Measurements from ENCODE around the gene KLHL24. TPM values are rescaled to one million over a fixed set of nuclear protein-coding genes. Genes with fewer than 3 reads are reported as not detected.
A peak's percentile ranks its signal among the peaks of the same experiment; 100 is the strongest.
"Not testable (repeated sequence)": the region's sequence is repeated elsewhere in the genome, so short reads cannot be mapped to it uniquely, and the experiment has no call there.

KLHL24 gene
- 10 to 100 TPM; 38.5 to 56.8 (median 51.6) TPM for polyA plus RNA-seq (ENCODE audit: insufficient read length in 4 of 4)

GRCh38 chr3:183635431-183636220, at the start of gene KLHL24:
Gene KLHL24 (plus strand): TSS chr3:183635623. CDS start chr3:183650357, 14,734 bp downstream.
- peak; percentile 89 to 91 (median 90) for DNase-seq (ENCODE audit: low read depth in 4 of 4, low spot score in 3 of 4)

- DNase-seq (ENCODE audit: low read depth in 4 of 4, low spot score in 3 of 4): no peak
These were observed 48.9 kb upstream of the KLHL24 start for GRCh38 chr3:183586477-183586876.

DNA sequence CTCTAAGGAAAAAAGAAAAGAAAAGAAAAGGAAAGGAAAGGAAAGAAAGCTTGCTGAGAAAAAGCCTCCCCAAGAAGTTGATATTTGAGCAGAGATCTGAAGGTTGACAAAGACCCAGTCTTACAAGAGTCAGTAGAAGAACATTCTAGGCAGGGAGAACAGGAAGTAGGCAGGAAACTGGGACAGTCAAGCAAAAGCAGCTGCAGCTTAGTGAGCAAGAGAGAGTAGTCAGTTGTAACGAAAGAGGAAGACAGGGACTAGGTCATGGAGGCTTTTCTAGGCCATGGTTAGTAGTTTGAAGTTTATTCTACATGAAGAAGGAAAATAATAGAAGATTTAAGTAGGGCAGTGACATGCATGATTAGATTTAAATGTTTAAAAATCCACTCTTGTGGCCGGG, 48.1 kb upstream of the KLHL24 start:
- no peak for DNase-seq (ENCODE audit: low read depth in 4 of 4, low spot score in 3 of 4)

DNA sequence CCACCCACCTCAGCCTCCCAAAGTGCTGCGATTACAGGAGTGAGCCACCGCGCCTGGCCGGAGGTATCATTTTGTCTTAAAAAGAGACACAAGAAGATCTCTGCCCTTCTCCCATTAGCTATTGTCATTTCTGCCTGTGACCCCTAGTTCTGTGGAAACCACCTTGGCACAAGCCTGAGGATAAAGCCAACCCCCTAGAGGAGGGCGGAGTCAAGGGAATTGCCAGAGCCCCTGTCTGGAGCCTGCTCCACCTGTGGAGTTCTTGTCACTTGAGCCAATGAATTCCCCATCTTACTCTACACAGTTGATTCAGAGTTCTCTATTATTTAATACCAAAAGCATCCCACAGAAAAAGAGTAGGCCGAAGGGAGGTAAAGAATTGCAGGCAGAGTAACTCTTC, 45.0 kb upstream of the KLHL24 start:
- DNase-seq (ENCODE audit: low read depth in 4 of 4, low spot score in 3 of 4): no peak

GRCh38 chr3:183591881-183592521, 43.4 kb upstream of the KLHL24 start:
- DNase-seq (ENCODE audit: low read depth in 4 of 4, low spot score in 3 of 4): no peak

- no peak for DNase-seq (ENCODE audit: low read depth in 4 of 4, low spot score in 3 of 4)
These were observed 42.6 kb upstream of the KLHL24 start for GRCh38 chr3:183592821-183593220.

DNA sequence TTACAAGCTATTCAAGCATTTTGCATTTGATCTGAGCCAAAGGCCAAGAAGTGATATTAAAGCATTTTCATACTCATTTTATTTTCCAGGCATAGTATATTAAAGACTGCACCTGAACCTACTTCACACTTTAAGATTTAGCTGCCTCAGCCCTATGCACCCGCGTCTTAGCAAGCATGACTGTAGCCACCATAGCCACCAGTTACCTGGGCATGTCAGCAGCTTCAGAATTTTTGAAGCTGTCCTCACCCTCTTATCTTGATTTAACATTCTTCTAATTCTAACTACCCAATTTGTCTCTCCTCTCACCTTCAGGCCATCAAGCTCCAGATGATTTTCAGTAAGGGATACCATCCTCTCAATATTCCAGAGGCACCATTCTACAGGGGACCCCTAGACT, 40.8 kb upstream of the KLHL24 start:
- no peak for DNase-seq (ENCODE audit: low read depth in 4 of 4, low spot score in 3 of 4)

DNA sequence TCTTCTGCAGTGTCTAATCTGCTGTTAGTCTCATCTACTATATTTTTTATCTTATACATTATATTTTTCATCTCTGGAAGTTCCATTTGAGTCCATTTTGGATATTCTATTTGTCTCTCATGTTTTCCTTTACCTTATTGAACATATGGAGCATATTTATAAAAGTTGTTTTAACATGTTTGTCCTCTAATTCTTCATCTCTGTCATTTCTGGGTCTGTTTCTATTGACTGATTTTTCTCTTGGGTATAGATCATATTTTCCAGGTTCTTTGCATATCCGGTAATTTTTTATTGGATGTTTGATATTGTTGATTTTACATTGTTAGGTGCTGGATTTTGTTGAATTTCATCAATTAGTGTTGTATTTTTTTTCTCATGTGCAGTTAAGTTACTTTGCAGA, 37.5 kb upstream of the KLHL24 start:
- no peak for DNase-seq (ENCODE audit: low read depth in 4 of 4, low spot score in 3 of 4)

GRCh38 chr3:183611326-183611725, 24.1 kb upstream of the KLHL24 start:
- not testable (repeated sequence) for DNase-seq (ENCODE audit: low read depth in 4 of 4, low spot score in 3 of 4)

DNA sequence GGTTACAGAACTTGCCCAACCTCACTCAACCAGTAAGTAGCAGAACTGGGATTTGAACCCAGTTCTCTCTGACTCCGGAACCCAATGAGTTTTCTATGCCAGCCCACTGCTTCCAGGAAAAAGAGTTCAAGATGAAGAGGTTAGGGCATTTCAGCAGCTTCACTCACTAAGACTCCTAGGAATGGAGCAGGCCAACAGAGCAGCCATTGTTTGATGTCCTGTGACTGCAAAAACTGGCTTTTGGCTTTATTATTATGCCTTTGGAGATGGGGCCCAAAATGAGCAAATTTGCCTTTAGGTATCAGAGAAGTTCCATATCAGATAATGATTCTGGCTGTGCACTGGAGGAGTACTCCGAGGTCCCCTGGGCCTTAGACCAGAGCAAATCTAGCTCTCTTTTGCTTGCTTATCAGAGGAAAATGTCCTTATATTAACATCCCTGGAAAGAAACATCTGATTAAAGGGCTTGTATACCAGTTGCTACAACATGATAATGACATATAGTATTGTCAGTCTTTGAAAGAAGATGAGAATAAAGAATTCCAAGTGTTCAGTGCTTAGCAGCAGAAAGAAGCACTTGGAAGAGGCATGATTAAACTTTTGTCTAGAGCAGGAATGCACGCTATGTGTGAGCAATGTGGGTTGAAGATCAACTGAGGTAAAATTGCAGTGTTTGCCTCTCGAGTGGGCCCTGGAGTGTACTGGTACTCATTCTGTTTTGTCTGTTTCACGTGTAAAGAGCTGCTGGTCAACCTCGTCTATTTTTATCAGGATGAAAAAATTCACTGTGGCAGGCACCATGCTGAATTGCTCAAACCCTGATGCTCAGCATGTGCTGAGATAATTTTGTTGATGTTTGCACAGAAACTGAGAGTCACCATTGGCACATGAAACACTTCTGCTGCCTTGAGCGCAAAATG, 21.8 kb upstream of the KLHL24 start:
- no peak for DNase-seq (ENCODE audit: low read depth in 4 of 4, low spot score in 3 of 4)

DNA sequence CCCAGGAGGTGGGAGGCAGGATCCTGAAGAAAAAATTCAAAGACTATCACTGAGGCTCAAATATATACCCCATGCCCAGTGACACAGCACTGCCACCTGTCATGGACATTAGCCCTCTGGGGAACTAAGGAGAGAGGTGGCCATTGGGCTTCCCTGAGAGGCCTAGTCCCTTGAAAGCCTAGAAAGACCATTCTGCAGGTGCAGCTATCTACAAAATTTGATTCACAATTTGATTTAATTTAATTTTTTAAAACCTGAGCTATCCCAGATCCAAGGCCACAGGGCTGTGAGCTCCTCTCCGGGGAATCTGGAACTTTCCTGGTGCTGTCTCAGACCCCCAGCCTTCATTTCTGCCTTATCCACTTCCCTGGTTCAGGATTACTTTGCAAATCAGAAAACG, 16.9 kb upstream of the KLHL24 start:
- DNase-seq (ENCODE audit: low read depth in 4 of 4, low spot score in 3 of 4): no peak

DNA sequence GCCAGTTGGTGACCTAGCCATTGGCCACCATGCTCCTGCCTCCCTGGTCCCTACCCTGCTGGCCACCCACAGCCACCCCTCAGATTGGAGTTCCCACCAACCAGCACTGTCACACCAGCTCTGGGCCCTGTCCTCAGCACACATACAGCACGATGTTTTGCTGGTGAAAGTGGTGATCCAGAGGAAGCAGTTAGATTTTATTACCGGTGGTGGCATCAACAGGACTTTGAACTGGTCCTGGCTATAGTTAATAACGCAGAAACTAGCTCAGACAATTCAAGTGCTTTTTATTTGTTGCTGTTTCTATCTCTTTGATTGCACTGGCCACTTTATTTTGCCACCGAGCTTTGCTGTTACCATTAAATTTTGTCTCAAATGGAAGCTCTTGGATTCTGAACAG, 16.4 kb upstream of the KLHL24 start:
- DNase-seq (ENCODE audit: low read depth in 4 of 4, low spot score in 3 of 4): no peak

DNA sequence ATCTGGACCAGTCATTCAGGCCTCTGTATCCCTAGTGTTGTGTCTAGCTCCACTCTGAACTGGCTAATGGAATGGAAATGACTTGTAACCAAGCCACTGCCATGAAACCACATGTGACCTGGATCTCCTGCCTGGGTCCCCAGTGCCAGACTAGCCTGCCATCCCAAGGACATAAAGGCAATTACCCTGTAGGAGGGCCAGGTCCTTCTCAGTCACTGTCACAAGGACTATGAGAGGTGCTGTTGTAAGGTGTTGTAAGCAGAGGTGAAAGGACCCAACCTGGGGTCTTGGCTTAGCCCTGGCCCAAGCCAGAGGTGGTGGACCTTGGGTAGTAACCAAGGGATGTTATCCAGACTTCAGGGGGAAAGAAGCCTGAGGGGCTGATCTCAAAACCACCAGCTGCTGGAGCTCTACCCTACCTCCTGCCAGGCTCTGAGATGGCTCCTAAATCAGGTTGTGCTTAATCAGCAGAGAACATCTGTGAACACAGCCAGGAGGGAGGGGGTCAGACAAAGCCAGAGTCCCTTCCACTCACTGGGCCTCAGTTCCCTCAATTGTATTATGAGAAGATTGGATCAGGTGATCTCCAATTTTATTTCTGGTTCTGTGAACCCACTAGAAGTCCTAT, 15.7 kb upstream of the KLHL24 start:
- no peak for DNase-seq (ENCODE audit: low read depth in 4 of 4, low spot score in 3 of 4)

DNA sequence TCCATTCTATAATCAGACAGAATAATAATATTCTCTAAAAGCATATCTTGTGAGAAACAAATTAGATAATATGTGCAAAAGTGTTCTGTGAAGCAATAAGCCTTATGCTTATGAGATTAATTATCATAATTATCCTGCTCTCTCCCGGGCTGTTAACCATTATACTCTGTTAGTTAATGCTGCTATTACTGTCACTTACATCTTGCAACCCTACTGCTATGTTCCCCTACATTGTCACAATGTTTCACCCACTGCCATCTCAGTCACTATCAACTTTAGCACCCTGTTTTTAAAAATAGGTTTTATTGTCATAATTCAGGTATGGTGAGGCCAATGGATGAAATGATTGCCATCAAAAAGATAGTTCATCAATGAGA, 15.2 kb upstream of the KLHL24 start:
- no peak for DNase-seq (ENCODE audit: low read depth in 4 of 4, low spot score in 3 of 4)

GRCh38 chr3:183622473-183622872, 12.9 kb upstream of the KLHL24 start:
- not testable (repeated sequence) for DNase-seq (ENCODE audit: low read depth in 4 of 4, low spot score in 3 of 4)

DNA sequence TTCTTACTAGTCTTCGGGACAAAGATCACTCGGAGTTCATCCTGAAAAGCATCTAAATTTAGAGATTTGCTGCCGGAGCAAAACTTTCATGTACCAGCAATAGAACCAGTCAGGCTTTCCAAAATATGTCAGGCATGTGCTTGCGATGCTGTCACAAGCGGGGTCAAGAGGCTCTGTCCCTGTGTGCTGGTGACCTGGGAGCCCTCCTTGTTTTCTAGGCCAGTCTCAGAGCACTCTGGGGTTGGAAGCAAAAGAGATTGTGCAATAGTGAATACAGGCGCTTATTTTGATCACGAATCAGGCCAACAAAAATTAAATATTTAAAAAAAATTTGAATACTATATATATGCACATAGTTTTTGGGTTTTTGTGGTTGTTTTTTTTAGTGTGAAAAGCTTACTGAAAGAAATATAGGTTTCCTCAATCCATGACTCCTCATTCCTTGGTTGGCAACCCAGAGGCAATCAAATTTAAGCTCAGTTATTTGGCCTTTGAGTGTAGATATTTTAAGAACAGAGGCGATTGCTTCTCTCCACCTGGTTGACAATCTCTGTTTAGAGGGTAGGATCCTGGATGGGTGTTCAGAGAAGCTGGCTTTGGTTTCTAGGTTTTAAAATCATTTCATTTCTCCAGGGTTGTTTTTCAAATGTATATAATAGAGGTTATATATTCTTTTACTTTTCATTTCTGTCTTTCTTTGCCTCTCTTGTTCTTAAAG, 8.4 kb upstream of the KLHL24 start:
- DNase-seq (ENCODE audit: low read depth in 4 of 4, low spot score in 3 of 4): no peak

- no peak for DNase-seq (ENCODE audit: low read depth in 4 of 4, low spot score in 3 of 4)
These were observed 5.7 kb upstream of the KLHL24 start for GRCh38 chr3:183629546-183630301.

- DNase-seq (ENCODE audit: low read depth in 4 of 4, low spot score in 3 of 4): no peak
These were observed 3.7 kb upstream of the KLHL24 start for GRCh38 chr3:183631715-183632114.

DNA sequence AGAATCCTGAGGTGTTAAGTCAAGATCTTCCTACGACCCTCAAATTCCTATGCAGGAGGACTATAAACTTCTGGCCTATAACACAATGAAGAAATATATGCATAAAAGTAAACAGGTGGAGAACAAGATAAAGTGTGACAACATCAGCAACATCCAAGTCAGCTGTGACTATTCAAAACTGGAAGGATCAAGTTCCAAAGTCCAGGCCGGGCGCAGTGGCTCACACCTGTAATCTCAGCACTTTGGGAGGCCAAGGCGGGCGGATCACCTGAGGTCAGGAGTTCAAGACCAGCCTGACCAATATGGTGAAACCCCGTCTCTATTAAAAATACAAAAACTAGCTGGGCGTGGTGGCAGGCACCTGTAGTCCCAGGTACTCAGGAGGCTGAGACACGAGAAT, 2.7 kb upstream of the KLHL24 start:
- not testable (repeated sequence) for DNase-seq (ENCODE audit: low read depth in 4 of 4, low spot score in 3 of 4)

Measured in right renal pelvis (tissue), 4 donors.